ENCODE data around the gene SPHK1.
"Not testable (repeated sequence)": the region's sequence is repeated elsewhere in the genome, so short reads cannot be mapped to it uniquely, and the experiment has no call there.

Gene SPHK1, protein sequence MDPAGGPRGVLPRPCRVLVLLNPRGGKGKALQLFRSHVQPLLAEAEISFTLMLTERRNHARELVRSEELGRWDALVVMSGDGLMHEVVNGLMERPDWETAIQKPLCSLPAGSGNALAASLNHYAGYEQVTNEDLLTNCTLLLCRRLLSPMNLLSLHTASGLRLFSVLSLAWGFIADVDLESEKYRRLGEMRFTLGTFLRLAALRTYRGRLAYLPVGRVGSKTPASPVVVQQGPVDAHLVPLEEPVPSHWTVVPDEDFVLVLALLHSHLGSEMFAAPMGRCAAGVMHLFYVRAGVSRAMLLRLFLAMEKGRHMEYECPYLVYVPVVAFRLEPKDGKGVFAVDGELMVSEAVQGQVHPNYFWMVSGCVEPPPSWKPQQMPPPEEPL

DNA sequence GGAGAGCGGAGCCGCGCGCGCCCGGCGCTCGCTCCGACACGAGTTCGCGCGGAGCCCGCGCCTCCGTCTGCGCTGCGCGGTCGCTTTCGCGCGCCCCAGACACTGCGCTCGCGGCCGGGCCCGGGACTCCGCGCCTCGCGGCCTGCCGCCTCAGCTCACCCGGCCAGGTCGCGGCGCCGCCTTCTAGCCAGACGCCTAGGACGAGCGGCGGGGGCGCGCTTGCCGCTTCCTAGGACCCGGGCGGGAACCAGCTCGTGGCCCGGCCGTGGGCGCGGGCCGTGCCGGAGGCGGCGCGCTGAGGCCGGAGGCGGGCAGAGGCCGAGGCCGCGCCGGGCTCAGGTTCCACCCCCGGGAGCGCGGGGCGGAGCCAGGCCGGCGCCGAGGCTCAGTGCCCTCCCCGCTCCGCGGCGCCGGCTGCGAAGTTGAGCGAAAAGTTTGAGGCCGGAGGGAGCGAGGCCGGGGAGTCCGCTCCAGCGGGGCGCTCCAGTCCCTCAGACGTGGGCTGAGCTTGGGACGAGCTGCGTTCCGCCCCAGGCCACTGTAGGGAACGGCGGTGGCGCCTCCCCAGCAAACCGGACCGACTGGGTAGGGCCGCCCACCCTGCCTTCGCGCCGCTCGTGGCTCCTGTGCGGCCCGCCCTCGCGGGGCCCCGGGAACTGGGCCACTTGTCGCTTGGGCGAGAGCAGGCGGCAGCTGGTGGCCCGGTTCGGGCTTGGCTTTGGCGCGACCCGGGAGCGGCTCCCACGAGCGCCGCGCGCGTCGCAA is at the start of gene SPHK1:
TSS of gene SPHK1 (plus strand) at position 388 of the 765 bp plus-strand sequence. CDS start 1,036 bp downstream, outside the sequence.
- in situ Hi-C loops (cut with MboI; ENCODE audit: low sequenced_read_pairs) = loop anchor here (25.0 kb wide), 1 partner anchor 272 kb away; the partner anchor contains the start of gene EXOC7

DNA sequence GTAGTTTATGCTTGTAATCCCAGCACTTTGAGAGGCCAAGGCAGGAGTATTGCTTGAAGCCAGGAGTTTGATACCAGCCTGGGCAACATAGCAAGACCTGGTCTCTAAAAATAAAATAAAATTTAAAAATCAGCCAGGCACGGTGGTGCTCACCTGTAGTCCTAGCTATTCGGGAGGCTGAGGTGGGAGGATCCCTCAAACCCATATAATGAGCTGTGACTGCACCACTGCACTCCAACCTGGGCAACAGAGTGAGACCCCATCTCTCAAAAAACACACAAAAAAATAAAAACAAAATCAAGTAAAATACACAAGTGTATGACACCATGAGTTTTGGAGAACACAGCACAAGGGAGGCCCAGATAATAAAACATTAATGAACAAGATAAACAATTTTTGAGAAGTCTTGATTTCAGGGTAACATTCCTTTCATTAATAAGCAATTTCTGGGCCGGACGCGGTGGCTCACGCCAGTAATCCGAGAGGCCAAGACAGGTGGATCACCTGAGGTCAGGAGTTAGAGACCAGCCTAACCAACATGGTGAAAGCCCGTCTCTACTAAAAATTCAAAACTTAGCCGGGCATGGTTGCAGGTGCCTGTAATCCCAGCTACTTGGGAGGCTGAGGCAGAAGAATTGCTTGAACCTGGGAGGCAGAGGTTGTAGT is 48.6 kb upstream of the SPHK1 start:
- in situ Hi-C loops (cut with MboI; ENCODE audit: low sequenced_read_pairs) = no loop called here

DNA sequence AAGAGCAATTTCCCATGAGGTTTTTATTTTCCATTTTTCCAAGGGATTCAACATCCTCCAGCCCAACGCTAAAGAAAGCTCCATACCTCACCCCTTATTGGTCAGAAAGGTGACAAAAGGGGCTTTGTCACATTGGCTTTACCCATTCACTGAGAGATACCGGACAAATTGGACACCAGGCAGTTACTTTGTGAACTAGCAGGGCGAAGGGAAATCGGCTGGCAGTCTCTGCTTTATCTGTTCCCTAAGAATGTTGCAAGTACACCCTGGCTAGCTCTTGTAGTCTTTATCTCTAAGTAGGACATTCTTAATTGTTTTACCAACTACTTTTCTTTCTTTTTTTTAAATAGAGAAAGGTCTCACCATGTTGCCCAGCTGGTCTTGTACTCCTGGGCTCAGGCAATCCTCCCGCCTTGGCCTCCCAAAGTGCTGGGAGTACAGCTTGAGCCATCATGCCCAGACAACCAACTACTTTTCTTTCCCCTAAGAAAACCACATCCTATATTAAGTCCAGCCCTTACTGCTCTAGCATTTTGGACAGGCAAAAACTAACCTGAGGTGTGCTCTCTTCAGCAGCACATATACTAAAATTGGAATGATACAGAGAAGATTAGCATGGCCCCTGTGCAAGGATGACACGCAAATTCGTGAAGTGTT is 47.5 kb upstream of the SPHK1 start:
- in situ Hi-C loops (cut with MboI; ENCODE audit: low sequenced_read_pairs) = no loop called here

DNA sequence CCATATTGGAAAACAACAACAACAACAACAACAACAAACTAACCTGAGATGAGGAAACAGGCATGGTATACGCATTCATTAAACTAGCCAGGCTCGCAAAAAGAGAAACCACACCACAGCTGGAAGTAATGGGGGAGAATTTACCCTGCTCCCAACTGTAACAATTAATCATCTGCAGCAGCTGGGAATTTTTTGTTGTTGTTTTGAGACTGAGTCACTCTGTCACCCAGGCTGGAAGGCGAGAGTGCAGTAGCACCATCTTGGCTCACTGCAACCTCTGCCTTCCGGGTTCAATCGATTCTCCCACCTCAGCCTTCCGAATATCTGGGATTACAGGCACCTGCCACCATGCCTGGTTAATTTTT is 47.0 kb upstream of the SPHK1 start:
- in situ Hi-C loops (cut with MboI; ENCODE audit: low sequenced_read_pairs) = no loop called here

DNA sequence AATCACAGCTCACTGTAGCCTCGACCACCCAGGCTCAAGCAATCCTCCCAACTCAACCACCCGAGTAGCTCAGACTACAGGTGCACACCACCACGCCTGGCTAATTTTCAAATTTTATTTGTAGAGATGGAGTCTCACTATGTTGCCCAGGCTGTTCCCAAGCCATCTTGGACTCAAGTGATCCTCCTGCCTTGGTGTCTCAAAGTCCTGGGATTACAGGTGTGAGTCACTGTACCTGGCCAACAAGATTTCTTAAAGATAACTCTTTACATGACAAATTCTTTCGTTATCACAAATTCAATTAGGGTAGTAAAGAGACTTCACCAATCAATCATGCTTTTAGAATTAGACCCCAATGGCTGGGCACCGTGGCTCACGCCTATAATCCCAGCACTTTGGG is 43.1 kb upstream of the SPHK1 start:
- in situ Hi-C loops (cut with MboI; ENCODE audit: low sequenced_read_pairs) = no loop called here

DNA sequence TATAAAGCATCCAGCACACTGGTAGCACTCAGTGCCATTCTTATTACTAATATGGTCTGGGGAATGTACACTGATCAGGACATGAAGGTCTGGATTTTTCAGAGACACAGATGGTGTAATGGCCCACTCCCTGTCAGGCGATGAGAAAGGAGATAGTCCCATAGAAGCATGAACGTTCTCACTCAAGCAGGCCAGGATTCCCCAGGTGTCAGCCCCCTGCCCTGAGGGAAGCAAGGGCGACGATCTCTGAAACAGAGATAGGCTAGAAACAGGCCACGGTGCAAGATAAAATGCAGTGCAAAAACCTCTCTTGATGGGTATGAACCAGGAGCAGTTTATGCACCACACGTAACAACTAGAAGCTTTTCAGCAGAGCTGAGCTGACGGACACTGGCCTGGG is 41.3 kb upstream of the SPHK1 start:
- in situ Hi-C loops (cut with MboI; ENCODE audit: low sequenced_read_pairs) = no loop called here

DNA sequence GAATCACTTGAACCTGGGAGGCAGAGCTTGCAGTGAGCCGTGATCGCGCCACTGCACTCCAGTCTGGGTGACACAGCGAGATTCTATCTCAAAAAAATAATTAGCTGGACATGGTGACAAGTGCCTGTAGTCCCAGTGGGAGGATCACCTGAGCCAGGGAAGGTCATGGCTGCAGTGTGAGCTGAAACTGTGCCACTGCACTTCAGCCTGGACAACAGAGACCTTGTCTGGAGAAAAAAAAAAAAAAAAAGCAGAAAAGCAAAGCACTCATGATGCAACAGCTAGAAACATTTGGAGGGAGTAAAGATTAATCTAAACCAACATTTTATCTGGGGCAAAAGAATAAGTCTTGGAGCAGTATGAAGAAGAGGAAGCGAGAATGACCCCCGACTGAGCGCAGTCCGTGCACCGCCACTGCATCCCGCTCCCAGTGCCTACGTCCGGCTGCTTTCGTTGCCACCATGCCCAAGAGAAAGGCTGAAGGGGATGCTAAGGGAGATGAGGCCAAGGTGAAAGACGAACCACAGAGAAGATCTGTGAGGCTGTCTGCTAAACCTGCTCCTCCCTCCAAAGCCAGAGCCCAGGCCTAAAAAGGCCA is 38.9 kb upstream of the SPHK1 start:
- in situ Hi-C loops (cut with MboI; ENCODE audit: low sequenced_read_pairs) = no loop called here

DNA sequence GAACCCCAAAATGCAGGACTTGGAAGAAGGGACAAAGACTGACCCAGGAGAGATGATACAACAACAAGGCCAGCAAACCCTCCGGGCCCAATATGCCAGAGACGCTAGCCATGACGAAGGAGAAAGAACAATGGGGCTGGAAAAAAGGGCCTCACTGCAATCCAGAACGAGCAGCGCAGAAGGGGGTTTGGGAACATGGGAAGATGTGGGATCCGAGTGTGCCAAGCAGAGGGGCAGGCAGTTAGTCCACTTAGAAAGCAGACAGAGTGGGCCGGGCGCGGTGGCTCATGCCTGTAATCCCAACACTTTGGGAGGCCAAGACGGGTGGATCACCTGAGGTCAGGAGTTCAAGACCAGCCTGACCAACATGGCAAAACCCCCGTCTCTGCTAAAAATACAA is 37.5 kb upstream of the SPHK1 start:
- in situ Hi-C loops (cut with MboI; ENCODE audit: low sequenced_read_pairs) = not testable (repeated sequence)

DNA sequence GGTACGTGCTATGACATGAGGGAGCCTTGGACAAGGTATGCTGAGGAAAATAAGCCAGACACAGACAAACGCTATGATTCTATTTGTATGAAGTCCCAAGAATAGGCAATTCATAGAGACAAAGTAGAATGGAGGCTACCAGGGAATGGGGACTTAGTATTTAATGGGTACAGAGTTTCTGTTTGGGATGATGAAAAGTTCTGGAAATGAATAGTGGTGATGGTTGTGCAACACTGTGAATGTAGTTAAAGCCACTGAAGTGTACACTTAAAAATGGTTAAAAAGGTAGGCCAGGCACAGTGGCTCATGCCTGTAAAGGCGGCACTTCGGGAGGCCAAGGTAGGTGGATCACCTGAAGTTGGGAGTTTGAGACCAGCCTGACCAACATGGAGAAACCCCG is 33.9 kb upstream of the SPHK1 start:
- in situ Hi-C loops (cut with MboI; ENCODE audit: low sequenced_read_pairs) = no loop called here

DNA sequence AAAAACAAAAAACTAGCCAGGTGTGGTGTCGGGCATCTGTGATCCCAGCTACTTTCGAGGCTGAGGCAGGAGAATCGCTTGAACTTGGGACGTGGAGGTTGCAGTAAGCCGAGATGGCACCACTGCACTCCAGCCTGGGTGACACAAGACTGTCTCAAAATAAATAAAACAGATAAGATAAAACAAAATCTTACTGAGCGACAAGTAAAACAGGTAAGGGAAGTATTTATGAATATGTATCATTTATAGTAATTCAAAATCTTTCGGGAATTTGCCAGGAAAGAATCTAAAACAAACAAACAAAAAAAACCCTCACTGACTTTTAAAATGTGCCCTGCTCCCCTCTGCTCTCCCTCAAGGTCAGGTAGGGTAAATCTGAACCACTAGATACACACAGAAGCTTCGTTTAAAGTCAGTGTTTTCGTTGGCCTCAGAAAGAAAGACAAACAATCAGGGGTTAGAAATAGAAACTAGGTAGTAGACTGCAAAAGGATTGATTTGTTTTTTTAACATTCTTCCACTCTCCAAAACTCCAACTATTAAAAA is 32.8 kb upstream of the SPHK1 start:
- in situ Hi-C loops (cut with MboI; ENCODE audit: low sequenced_read_pairs) = no loop called here

DNA sequence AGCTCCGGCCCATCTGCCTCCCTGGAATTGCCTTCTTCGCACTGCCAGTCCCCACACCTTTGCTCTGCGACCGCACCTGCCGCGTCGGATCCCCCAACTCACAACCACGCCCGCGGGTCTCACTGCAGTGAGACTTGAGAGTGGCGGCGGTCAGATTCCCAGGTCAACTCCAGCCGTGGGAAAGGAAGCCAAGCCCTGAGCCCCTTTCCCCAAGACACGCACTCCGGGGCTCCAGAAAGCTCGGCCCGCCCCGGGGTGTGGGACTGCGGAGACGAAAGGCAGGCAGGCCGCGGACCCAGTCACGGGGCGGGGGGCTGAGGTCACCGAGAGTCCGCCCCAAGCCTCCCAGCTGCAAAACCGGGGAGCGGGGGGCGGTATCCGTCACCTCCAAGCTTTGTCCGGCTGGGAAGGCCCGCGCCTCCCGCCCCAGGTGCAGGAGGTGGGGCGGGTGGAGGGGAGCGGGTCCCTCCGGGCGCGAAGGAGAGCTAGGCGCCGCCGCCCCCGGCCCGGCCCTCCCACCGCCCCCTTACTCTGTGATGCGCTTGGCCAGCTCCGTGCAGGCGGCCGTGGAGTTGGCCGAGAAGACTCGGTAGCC is 31.3 kb upstream of the SPHK1 start:
- in situ Hi-C loops (cut with MboI; ENCODE audit: low sequenced_read_pairs) = no loop called here

DNA sequence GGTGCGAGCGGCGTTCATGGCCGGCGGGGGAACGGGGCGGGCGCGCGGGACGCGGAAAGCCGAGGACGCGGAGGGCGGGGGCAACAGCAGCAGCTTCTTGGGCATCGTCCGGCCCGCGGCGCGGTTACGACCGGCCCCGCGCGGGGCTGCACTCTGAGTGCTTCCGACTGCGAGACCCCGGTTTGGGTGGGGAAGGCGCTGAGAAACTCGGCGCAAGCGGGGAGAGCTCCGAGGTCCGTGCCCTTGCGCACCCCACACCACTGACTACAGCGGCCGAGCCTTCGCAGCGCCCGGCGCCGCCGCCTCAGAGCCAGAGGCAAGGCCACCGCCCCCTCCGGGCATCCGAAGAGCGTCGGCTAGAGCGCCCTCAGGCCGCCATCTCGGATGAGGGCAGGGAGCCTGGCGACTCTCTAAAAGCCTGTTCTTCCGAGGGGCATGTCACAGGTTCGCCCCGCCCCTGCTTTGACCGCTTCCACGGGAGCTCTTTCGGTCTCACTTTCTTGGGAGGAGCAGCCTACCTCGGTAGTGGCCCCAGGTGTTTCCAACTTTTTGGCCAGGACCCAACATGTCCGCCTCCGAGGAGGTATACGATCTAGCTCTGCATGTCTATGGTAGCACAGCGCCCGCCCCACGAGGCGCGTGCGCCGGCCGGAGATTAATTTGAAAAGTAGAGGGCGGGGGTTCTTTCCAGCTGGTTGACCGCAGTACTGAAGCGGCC is 30.7 kb upstream of the SPHK1 start, which contains the start of gene PRPSAP1:
TSS of gene PRPSAP1 (minus strand) at position 318 of the 718 bp plus-strand sequence. CDS start at position 105, 213 bp downstream.
- in situ Hi-C loops (cut with MboI; ENCODE audit: low sequenced_read_pairs) = no loop called here

DNA sequence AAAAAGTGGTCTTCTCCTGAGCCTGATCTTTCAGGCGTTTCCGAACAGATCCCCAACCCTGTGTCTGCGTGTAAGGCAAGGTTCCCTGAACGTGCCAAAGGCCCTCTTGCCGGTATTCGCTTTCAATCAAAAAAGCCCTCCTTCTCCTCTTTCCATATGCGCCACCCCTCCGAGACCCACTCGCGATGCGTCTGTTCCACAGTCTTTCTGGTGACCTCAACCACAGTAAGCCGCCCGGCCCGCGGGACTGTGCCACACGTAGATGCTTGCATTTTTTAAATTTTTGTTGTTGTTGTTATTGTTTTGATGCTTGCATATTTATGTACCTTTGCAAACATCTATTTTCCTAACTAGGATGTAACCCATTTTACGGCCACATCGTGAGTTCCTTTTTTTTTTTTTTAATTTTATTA is 30.1 kb upstream of the SPHK1 start:
- in situ Hi-C loops (cut with MboI; ENCODE audit: low sequenced_read_pairs) = no loop called here

DNA sequence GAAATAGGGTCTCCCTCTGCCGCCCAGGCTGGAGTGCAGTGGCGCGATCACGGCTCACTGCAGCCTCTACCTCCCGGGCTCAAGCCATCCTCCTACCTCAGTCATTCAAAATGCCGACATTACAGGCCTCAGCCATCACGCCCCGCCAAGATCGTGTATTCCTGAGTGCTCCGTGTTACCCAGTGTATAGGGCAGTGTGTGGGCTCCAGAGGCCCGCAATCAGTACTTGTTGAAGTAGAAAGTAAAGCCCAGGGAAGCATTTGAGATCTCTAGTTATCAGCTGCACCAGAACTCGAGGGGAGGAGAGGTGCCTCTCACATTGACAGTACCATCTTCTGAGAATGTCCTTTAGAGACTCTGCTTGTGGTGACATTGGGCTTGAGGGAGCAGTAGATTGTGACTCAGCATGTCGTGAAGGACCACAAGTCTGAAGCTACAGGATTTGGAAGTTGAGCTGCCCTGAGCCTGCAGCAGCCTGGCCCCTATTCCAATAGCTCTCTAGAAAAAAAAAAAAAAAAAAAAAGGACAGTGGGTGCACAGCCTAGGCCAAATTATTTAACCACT is 29.6 kb upstream of the SPHK1 start:
- in situ Hi-C loops (cut with MboI; ENCODE audit: low sequenced_read_pairs) = no loop called here

DNA sequence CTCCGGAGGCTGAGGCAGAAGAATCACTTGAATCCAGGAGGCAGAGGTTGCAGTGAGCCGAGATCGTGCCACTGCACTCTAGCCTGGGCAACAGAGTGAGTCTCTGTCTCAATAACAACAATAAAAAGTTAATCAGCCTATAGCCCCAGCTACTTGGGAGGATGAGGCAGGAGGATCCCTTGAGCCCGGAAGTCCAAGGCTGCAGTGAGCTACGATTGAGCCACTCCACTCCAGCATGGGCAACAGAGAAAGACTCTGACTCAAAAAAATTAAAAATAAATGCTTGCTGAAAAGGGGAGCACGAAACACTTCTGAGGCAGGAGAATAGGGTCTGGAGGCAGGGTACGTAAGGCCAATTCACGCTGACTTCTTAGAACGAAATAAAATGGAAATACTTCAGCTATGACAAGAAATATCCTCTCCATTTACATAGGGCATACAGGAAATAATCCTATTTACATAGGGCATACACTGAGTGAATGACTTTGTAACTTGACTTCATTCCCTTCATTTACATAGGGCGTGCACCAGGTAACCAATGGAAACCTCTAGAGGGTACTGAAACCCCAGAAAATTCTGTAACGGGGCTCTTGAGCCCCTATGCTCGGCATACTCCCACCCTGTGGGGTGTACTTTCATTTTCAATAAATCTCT is 27.5 kb upstream of the SPHK1 start:
- in situ Hi-C loops (cut with MboI; ENCODE audit: low sequenced_read_pairs) = no loop called here

DNA sequence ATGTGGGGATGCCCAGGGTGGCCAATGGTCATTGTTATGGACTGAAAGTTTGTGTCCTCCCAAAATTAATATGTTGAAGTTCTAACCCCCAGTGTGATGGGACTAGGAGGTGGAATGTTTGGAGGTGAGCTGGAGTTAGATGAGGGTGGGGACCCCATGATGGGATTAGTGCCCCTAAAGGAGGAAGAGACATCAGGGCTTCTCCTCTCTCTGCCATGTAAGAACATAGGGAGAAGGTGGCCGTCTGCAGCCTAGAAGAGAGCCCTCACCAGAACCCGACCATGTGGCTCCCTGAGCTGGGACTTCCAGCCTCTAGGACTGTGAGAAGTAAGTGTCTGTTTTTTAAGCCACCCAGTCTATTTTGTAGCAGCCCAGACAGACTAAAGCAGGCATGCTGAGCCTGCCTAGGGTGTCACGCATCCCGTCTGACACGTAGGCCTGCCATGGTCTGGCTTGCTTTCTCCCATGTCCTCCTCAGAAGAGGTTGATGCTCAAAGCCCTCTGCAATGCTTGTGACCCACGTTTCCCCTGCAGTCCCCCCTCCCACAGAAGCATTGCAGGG is 26.7 kb upstream of the SPHK1 start:
- in situ Hi-C loops (cut with MboI; ENCODE audit: low sequenced_read_pairs) = no loop called here

DNA sequence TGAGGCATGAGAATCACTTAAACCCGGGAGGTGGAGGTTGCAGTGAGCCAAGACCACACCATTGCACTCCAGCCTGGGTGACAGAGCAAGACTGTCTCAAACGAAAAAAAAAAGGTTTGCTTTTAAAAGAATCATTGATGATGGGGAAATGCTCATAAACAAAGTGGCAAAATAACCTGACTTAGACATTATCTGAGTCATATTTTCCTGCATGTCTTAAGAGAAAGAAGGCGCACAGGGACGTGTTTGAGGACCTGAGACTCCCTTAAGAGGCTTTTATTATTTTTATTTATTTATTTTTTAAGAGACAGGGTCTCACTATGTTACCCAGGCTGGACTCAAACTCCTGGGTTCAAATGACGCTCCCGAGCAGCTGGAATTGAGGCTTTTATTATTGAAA is 25.0 kb upstream of the SPHK1 start:
- in situ Hi-C loops (cut with MboI; ENCODE audit: low sequenced_read_pairs) = no loop called here

DNA sequence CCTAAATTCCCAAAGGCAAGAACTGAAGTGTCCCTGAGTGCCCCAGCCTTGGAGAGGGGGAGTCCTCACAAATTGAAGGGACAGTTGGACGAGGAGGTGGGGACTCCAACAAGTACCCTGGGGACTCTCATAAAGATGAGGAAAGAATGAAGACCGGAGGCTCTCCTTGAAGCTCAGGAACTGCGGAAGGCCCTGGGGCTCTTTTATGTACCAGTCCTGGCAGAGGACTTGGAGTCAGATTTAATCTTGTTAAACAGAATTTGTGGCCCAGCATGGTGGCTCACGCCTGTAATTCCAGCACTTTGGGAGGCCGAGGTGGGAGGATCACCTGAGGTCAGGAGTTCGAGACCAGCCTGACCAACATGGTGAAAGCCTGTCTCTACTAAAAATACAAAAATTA is 24.6 kb upstream of the SPHK1 start:
- in situ Hi-C loops (cut with MboI; ENCODE audit: low sequenced_read_pairs) = not testable (repeated sequence)

All from HL-60/S4 (cell line).